Neural cell (in vitro differentiated cells): ENCODE measurements around the gene HIVEP3. TPM values are rescaled to one million over a fixed set of nuclear protein-coding genes. Genes with fewer than 3 reads are reported as not detected.

Experiments
- H2AFZ ChIP-seq: fragments of 200-600, 300-800 bp; sonication (generic), shearing (Covaris generic); 2 replicates; pipeline ENCODE4 v1.6.0; 2014; ENCODE audit warnings: low read depth, mild to moderate bottlenecking, antibody characterized with exemption, low read length, moderate library complexity
- H3F3A ChIP-seq: fragments of 200-600 bp; shearing (Covaris generic); 2 replicates; pipeline ENCODE4 v1.6.1; 2016; ENCODE audit warnings: mild to moderate bottlenecking, moderate library complexity, mixed read lengths, antibody characterized with exemption, low read length; ENCODE audit not compliant: insufficient read depth, poor library complexity, severe bottlenecking
- H3K27ac ChIP-seq: fragments of 200-600, 300-800 bp; sonication (generic), shearing (Covaris generic); 2 replicates; pipeline ENCODE4 v1.5.1; 2014; ENCODE audit warnings: mild to moderate bottlenecking, low read length, moderate library complexity
- H3K27me3 ChIP-seq: fragments of 300-800, 200-600 bp; sonication (generic), shearing (Covaris generic); 2 replicates; pipeline ENCODE4 v1.6.0; 2014; ENCODE audit warnings: mild to moderate bottlenecking, low read depth, low read length, moderate library complexity; ENCODE audit not compliant: insufficient read depth
- H3K36me3 ChIP-seq: fragments of 300-800, 200-600 bp; sonication (generic), shearing (Covaris generic); 2 replicates; pipeline ENCODE4 v1.5.1; 2014; ENCODE audit warnings: mild to moderate bottlenecking, antibody characterized with exemption, low read length, moderate library complexity; ENCODE audit not compliant: insufficient read depth
- H3K4me2 ChIP-seq: fragments of 300-800, 200-600 bp; sonication (generic), shearing (Covaris generic); 2 replicates; pipeline ENCODE4 v1.6.0; 2014; ENCODE audit warnings: mild to moderate bottlenecking, low read length
- H3K4me3 ChIP-seq: fragments of 300-800, 200-600 bp; sonication (generic), shearing (Covaris generic); 2 replicates; pipeline ENCODE4 v1.5.1; 2014; ENCODE audit warnings: mild to moderate bottlenecking, low read length, moderate library complexity
- H3K79me2 ChIP-seq: fragments of 200-600 bp; shearing (Covaris generic); replicated peaks from 2 replicates; pipeline ENCODE4 v1.6.0; 2014; ENCODE audit warnings: mild to moderate bottlenecking, low read length, moderate library complexity; ENCODE audit not compliant: insufficient read depth
- H3K9ac ChIP-seq: fragments of 300-800, 200-600 bp; sonication (generic), shearing (Covaris generic); 2 replicates; pipeline ENCODE4 v1.6.1; 2016; ENCODE audit warnings: mild to moderate bottlenecking, low read length, mixed read lengths
- H3K9me2 ChIP-seq: fragments of 200-600 bp; shearing (Covaris generic); 2 replicates; pipeline ENCODE4 v1.6.1; 2016; ENCODE audit warnings: mild to moderate bottlenecking, low read length, mixed read lengths; ENCODE audit not compliant: insufficient read depth
- H3K9me3 ChIP-seq: fragments of 200-600, 300-800 bp; sonication (generic), shearing (Covaris generic); 2 replicates; pipeline ENCODE4 v1.6.1; 2016; ENCODE audit warnings: mild to moderate bottlenecking, mixed run types, low read length, moderate library complexity, mixed read lengths
- H4K20me1 ChIP-seq: fragments of 200-600 bp; shearing (Covaris generic); 2 replicates; pipeline ENCODE4 v1.6.1; 2016; ENCODE audit warnings: mild to moderate bottlenecking, mixed run types; ENCODE audit not compliant: insufficient read depth
- EP300 ChIP-seq: fragments of 450-650 bp; conservative IDR thresholded peaks from 2 replicates; pipeline ENCODE4 v1.6.1; 2014; ENCODE audit warnings: antibody characterized with exemption, mild to moderate bottlenecking, moderate library complexity; ENCODE audit not compliant: poor library complexity, severe bottlenecking
- EZH2 ChIP-seq: fragments of 200-600, 300-800 bp; shearing (Covaris generic), sonication (generic); IDR thresholded peaks from 2 replicates; pipeline ENCODE4 v1.6.1; 2014; ENCODE audit warnings: antibody characterized with exemption, low read length, borderline replicate concordance, mild to moderate bottlenecking; ENCODE audit not compliant: insufficient read depth, poor library complexity, severe bottlenecking
- MXI1 ChIP-seq: fragments of 450-650 bp; conservative IDR thresholded peaks from 2 replicates; pipeline ENCODE4 v1.6.1; 2014; ENCODE audit warnings: antibody characterized with exemption, mild to moderate bottlenecking; ENCODE audit not compliant: poor library complexity, severe bottlenecking
- POLR2AphosphoS5 ChIP-seq: IDR thresholded peaks from 2 replicates; pipeline ENCODE4 v1.6.1; 2012
- RAD21 ChIP-seq: fragments of 450-650 bp; conservative IDR thresholded peaks from 2 replicates; pipeline ENCODE4 v1.6.1; 2014; ENCODE audit warnings: antibody characterized with exemption, mild to moderate bottlenecking, moderate library complexity
- REST ChIP-seq: IDR thresholded peaks from 2 replicates; pipeline ENCODE4 v1.6.1; 2012; ENCODE audit warnings: borderline replicate concordance
- SMC3 ChIP-seq: fragments of 450-650 bp; conservative IDR thresholded peaks from 2 replicates; pipeline ENCODE4 v1.6.1; 2014; ENCODE audit warnings: antibody characterized with exemption, mild to moderate bottlenecking, moderate library complexity; ENCODE audit not compliant: poor library complexity
- TAF1 ChIP-seq: IDR thresholded peaks from 2 replicates; pipeline ENCODE4 v1.6.1; 2012; ENCODE audit warnings: low read depth
- polyA plus RNA-seq: library from polyadenylated mRNA; depleted of rRNA; stranded (reverse); fragments of >200 nt; gene quantifications from 2 replicates; pipeline ENCODE4 v1.2.3, GENCODE V29; 2014
- TF ChIP-seq, protein P1 (sequence below): fragments of 450-650 bp; IDR thresholded peaks from 2 replicates; pipeline ENCODE4 v1.5.1; 2014; ENCODE audit warnings: antibody characterized with exemption, mild to moderate bottlenecking, moderate library complexity; ENCODE audit not compliant: poor library complexity, severe bottlenecking

HIVEP3 gene
- polyA plus RNA-seq, 1 donor from 2014 or later: 2.6 TPM

GRCh38 chr1:41564741-41565475, 353.8 kb downstream of the HIVEP3 start:
- Histone ChIP-seq H3F3A (no peaks in the 10 kb centered on the region), H3K27ac (no peak overlapping the region), H3K9me3 (no peaks in the 10 kb centered on the region), H4K20me1 (no peaks in the 10 kb centered on the region), H3K27me3 (no peaks in the 10 kb centered on the region), H3K9me2 (no peaks in the 10 kb centered on the region), H3K79me2 (no peaks in the 10 kb centered on the region), H3K4me3 (no peak overlapping the region), H3K9ac (no peak overlapping the region), H3K4me2 (no peak overlapping the region), H3K36me3 (no peaks in the 10 kb centered on the region), H2AFZ (no peak overlapping the region)
- no peak for TF ChIP-seq TAF1
- no peak for TF ChIP-seq REST
- TF ChIP-seq SMC3: no peak
- TF ChIP-seq POLR2AphosphoS5: no peak
- no peak for TF ChIP-seq EP300
- TF ChIP-seq, protein P1, sequence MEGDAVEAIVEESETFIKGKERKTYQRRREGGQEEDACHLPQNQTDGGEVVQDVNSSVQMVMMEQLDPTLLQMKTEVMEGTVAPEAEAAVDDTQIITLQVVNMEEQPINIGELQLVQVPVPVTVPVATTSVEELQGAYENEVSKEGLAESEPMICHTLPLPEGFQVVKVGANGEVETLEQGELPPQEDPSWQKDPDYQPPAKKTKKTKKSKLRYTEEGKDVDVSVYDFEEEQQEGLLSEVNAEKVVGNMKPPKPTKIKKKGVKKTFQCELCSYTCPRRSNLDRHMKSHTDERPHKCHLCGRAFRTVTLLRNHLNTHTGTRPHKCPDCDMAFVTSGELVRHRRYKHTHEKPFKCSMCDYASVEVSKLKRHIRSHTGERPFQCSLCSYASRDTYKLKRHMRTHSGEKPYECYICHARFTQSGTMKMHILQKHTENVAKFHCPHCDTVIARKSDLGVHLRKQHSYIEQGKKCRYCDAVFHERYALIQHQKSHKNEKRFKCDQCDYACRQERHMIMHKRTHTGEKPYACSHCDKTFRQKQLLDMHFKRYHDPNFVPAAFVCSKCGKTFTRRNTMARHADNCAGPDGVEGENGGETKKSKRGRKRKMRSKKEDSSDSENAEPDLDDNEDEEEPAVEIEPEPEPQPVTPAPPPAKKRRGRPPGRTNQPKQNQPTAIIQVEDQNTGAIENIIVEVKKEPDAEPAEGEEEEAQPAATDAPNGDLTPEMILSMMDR: no peak
- no peak for TF ChIP-seq MXI1
- TF ChIP-seq RAD21: no peak
- TF ChIP-seq EZH2: no peak

DNA sequence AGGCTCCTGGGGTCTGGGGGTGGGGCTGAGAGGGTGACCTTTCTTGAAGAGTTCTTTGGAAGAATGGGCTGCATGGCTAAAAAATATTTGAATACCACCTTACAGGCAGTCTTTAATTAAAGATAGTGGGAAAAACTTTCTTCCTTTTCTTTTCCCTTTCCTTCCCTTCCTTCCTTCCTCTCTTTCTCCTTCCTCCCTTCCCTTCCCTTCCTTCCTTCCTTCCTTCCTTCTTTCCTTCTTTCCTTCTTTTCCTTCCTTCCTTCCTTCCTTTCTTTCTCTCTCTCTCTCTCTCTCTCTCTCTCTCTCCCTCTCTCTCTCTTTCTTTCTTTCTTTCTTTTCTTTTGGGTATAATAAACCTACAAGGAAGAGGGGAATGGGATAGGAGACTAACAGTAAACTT, 356.4 kb downstream of the HIVEP3 start:
- Histone ChIP-seq H3K27me3 (no peaks in the 10 kb centered on the region), H2AFZ (no peak overlapping the region)
- TF ChIP-seq SMC3 (no peak), EZH2 (no peak), POLR2AphosphoS5 (no peak), MXI1 (no peak), REST (no peak)

More for the DNA sequence above, 356.4 kb downstream of the HIVEP3 start:
- Histone ChIP-seq H3K4me2 (no peak overlapping the region), H3K27ac (no peak overlapping the region), H3K9me2 (no peaks in the 10 kb centered on the region), H4K20me1 (no peaks in the 10 kb centered on the region), H3K4me3 (no peak overlapping the region), H3K9ac (no peak overlapping the region), H3K79me2 (no peaks in the 10 kb centered on the region), H3F3A (no peaks in the 10 kb centered on the region), H3K9me3 (no peaks in the 10 kb centered on the region), H3K36me3 (no peaks in the 10 kb centered on the region)
